GM21723 (cell line): ENCODE data around the gene NCAN.

Experiments used
- ATAC-seq: cut with Tn5 transposase; IDR thresholded peaks from one replicate; pipeline ENCODE4 v1.9.1; 2021; ENCODE audit warnings: mild to moderate bottlenecking, moderate library complexity; ENCODE audit not compliant: unreplicated experiment

NCAN gene

DNA sequence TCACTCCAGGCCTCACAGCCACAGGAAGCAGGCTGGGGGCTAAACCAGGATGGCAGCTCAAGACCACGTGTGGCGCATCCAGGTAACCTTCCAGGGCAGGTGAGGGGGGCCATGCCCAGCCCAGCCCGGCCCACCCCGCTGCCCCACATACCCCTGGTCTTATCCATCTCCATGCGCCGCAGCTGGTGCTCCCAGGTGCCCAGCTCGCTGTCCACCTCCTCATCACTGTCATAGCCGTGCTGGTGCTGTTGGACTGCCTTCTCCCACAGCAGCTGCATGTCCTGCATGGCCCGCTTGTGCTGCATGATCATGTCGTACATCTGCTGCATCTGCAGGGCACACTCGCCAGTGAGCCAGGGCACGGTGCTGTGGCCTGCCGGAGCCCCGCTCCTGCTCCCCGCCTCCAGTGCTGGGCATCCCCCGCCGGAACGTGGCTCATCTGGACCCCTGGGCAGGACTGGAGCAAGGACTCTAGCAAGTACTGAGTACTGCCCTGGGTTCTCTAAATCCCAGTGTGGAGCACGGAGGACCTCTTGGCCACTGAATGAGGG lies 67.4 kb downstream of the NCAN start:
- no peak for ATAC-seq

- no peak for ATAC-seq
Measured at GRCh38 chr19:19279853-19280252, 68.1 kb downstream of the NCAN start.

DNA sequence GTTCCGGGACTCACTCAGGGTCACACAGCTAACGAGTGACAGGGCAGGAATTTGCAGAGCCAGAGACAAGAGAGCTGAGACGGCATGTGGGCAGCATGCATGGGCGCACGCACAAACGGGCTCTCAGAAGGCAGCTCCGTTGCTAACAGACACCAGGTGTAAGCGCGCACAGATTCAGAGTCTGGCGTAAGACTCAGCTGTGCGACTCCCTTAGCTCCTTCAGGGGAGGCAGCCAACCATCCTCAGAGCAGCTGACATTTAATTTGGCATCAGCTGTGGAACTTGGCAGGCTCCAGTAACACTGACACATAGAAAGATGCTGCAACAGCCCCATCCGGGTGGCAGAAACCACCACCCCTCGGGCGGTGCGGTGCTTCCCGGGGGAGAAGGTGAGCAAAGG lies 68.8 kb downstream of the NCAN start:
- no peak for ATAC-seq

DNA sequence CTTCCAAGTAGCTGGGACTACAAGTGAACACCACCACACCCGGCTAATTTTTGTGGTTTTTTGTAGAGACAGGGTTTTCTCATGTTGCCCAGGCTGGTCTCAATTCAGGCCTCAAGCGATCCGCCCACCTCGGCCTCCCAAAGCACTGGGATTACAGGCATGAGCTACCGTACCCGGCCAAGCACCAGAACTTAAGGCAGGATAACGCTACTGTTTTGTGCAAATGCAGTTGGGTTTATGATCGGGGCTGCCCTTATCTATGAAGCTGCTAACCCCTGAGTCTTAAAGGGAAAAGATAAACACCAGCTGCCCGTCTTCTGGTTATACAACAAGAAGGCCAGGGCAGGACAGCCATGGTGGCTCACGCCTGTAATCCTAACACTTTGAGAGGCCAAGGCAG lies 73.9 kb downstream of the NCAN start:
- ATAC-seq = no peak

- ATAC-seq = no peak
Measured at GRCh38 chr19:19292607-19293006, 80.8 kb downstream of the NCAN start.

- no peak for ATAC-seq
Measured at GRCh38 chr19:19294914-19295313, 83.2 kb downstream of the NCAN start.

GRCh38 chr19:19296953-19297689 lies 85.4 kb downstream of the NCAN start:
- no peak for ATAC-seq

GRCh38 chr19:19297759-19298158 lies 86.0 kb downstream of the NCAN start:
- ATAC-seq = no peak

- ATAC-seq = no peak
Measured at GRCh38 chr19:19300613-19301012, 88.9 kb downstream of the NCAN start.
